Subcutaneous adipose tissue (tissue), 4 donors: Measurements from ENCODE around the gene HS6ST3. TPM values are rescaled to one million over a fixed set of nuclear protein-coding genes. Genes with fewer than 3 reads are reported as not detected.

ENCODE experiments used
- total RNA-seq, 4 donors: library from RNA; depleted of rRNA; stranded (reverse); fragments of >200 nt; gene quantifications; one replicate each; pipeline ENCODE4 v1.1.0, GENCODE V29; 2016
- TF ChIP-seq, protein P1 (sequence below): fragments of 450-650 bp; IDR thresholded peaks from one replicate; pipeline ENCODE4 v1.5.1; 2016; ENCODE audit warnings: low read depth, mild to moderate bottlenecking, control low read depth, antibody characterized with exemption, moderate library complexity

Gene HS6ST3
- total RNA-seq, 4 donors from 2014 or later, result 0.33 to 1.3 (median 0.99) TPM

DNA sequence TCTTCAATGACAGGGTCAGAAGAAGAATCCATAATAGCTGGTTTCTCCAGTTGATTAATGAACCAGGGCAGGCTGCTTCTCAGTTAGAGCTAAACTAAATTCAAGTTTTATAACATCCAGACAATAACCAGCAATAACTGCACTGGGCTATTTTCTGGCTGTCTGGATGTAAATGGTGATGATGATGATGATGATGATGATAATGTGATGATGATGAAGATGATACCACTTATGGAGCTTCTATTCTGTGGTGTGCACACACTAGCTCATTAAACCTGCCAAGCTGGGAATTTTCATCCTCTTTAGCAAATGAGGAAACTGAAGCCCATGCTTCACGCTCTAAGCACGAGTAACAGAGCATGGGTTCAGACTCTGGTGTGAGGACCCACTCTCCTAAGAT, 772.2 kb downstream of the HS6ST3 start:
- TF ChIP-seq, protein P1, sequence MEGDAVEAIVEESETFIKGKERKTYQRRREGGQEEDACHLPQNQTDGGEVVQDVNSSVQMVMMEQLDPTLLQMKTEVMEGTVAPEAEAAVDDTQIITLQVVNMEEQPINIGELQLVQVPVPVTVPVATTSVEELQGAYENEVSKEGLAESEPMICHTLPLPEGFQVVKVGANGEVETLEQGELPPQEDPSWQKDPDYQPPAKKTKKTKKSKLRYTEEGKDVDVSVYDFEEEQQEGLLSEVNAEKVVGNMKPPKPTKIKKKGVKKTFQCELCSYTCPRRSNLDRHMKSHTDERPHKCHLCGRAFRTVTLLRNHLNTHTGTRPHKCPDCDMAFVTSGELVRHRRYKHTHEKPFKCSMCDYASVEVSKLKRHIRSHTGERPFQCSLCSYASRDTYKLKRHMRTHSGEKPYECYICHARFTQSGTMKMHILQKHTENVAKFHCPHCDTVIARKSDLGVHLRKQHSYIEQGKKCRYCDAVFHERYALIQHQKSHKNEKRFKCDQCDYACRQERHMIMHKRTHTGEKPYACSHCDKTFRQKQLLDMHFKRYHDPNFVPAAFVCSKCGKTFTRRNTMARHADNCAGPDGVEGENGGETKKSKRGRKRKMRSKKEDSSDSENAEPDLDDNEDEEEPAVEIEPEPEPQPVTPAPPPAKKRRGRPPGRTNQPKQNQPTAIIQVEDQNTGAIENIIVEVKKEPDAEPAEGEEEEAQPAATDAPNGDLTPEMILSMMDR, result no peak

DNA sequence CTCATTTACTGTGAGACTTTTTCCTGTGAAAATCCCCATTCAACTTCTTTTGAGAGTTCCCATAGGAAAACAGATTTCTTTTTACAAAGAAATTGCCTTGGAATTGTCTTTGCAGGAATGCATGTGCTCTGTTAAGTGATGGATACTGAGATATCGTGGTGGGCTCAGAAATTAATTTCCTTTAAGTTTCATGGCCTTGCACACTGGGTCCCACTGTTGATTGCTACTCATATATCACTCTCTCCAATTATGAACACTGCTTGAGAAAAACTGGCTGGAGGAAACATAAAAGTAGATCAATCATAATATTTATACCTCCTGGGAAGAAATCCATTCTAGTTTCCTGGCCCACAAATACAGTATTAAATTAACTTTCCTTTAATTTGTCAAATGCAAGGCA, 773.1 kb downstream of the HS6ST3 start:
- TF ChIP-seq, protein P1, result no peak

DNA sequence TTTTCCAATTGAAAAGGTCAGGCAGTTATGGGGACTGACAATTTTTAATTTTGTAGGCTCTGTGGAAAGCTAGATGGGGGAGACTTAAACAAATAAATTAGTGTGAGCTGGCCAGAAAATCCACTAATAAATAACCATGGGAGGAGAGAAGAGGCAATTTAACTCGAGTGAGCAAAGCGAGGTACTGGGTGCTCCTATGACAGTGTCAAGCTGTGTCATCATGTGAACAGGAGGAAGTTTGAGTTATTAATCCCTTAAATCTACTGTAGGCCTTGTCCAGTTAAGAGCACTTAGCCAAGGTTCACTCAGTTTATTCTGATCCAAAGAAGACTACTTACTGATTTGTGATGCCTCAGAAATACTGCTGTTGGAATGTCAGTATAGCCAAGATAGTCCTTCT, 781.6 kb downstream of the HS6ST3 start:
- TF ChIP-seq, protein P1, result no peak

DNA sequence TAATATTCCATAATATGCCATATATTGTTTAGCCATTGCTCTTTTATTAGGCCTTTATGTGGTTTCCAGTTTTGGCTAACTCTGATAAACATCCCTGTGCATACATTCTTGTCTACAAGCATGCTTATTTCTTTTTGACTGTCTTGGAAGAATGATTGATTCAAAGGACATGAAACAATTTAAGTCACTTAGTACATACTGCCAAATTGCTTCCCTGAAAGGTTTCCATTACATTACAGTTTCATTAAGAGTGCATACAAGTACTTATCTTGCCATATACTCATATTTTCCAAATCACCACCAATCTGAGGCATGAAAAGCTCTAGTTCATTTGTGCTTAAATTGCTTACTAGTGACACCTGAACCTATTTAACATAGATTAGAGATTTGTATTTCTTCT, 790.5 kb downstream of the HS6ST3 start:
- TF ChIP-seq, protein P1, result no peak

Other genes with a start within 250 kb of the HS6ST3 start
- gene UGGT2, start 36.7 kb upstream of the HS6ST3 start, total RNA-seq, result 10 to 100 TPM; 59.7 to 90.8 (median 70.4) TPM